Activated CD4-positive, alpha-beta memory T cell treated with anti-CD3 and anti-CD28 coated beads, Interleukin-2, amount 10 ng/mL, durations not matched to agents 7 days and 5 days (primary cell): Measurements from ENCODE around the gene ING1. TPM values are rescaled to one million over a fixed set of nuclear protein-coding genes. Genes with fewer than 3 reads are reported as not detected.

Source experiments
- CTCF ChIA-PET: fragments of 350-600 bp; sonication (Branson Sonifier 250); formaldehyde crosslinking; loops from one replicate; lab custom pipeline; 2021; ENCODE audit warnings: antibody characterized with exemption, inconsistent platforms; lab: Charles Lee
- POLR2A ChIA-PET: fragments of 350-600 bp; sonication (Branson Sonifier 250); formaldehyde crosslinking; loops from one replicate; lab custom pipeline; 2021; ENCODE audit warnings: antibody characterized with exemption; lab: Charles Lee
- DNase-seq: peaks from one replicate; pipeline ENCODE4 v3.0.0-alpha.2; 2020
- H3K27ac Mint-ChIP-seq: one replicate; pipeline ENCODE4 v1.8.0; 2021; ENCODE audit warnings: mild to moderate bottlenecking, mixed read lengths
- H3K27me3 Mint-ChIP-seq: one replicate; pipeline ENCODE4 v1.8.0; 2021; ENCODE audit warnings: mixed read lengths
- H3K36me3 Mint-ChIP-seq: one replicate; pipeline ENCODE4 v1.8.0; 2021; ENCODE audit warnings: low read depth, mixed read lengths
- H3K4me1 Mint-ChIP-seq: one replicate; pipeline ENCODE4 v1.8.0; 2021; ENCODE audit warnings: mixed read lengths
- H3K4me3 Mint-ChIP-seq: one replicate; pipeline ENCODE4 v1.8.0; 2021; ENCODE audit warnings: mild to moderate bottlenecking, mixed read lengths
- H3K9me3 Mint-ChIP-seq: one replicate; pipeline ENCODE4 v1.8.0; 2021; ENCODE audit warnings: mixed read lengths
- total RNA-seq, 2 experiments: library from RNA; stranded (reverse); gene quantifications; one replicate each; pipeline ENCODE4 v1.2.3, GENCODE V29; 2021

The ING1 gene
- total RNA-seq, 2 experiments from 2014 or later: 23.0 to 23.7 TPM

- H3K27ac Mint-ChIP-seq: peak overlapping the region; percentile 85
- H3K9me3 Mint-ChIP-seq: no peaks in the 10 kb centered on the region
- POLR2A ChIA-PET: interaction anchor here (2.2 kb wide), 1 partner anchor 11 kb away, joined by 17 read pairs; no protein-coding TSS in a partner anchor
- peaks cover 12% of the 10 kb centered on the region for H3K36me3 Mint-ChIP-seq
- H3K4me3 Mint-ChIP-seq: peak overlapping the region; percentile 48
- DNase-seq: peak; percentile 83
- H3K4me1 Mint-ChIP-seq: peaks cover 28% of the 10 kb centered on the region
- CTCF ChIA-PET: no interaction called here
- H3K27me3 Mint-ChIP-seq: no peaks in the 10 kb centered on the region
These were observed 13.2 kb downstream of the ING1 start for GRCh38 chr13:110726726-110727125.

- DNase-seq: no peak
- no peaks in the 10 kb centered on the region for H3K27me3 Mint-ChIP-seq
- POLR2A ChIA-PET: no interaction called here
- H3K9me3 Mint-ChIP-seq: no peaks in the 10 kb centered on the region
- no peaks in the 10 kb centered on the region for H3K36me3 Mint-ChIP-seq
- H3K27ac Mint-ChIP-seq: no peak overlapping the region
- H3K4me1 Mint-ChIP-seq: peaks cover 20% of the 10 kb centered on the region
- H3K4me3 Mint-ChIP-seq: no peak overlapping the region
- CTCF ChIA-PET: no interaction called here
These were observed 17.6 kb downstream of the ING1 start for GRCh38 chr13:110731072-110731471.

GRCh38 chr13:110734561-110734960 lies 21.1 kb downstream of the ING1 start:
- POLR2A ChIA-PET: no interaction called here

GRCh38 chr13:110737555-110737954 lies 24.1 kb downstream of the ING1 start:
- no peaks in the 10 kb centered on the region for H3K4me1 Mint-ChIP-seq
- H3K9me3 Mint-ChIP-seq: peaks cover 11% of the 10 kb centered on the region
- ChIA-PET CTCF (no interaction called here), POLR2A (no interaction called here)
- DNase-seq: no peak
- H3K36me3 Mint-ChIP-seq: no peaks in the 10 kb centered on the region
- H3K4me3 Mint-ChIP-seq: no peak overlapping the region
- H3K27me3 Mint-ChIP-seq: no peaks in the 10 kb centered on the region
- no peak overlapping the region for H3K27ac Mint-ChIP-seq

More at GRCh38 chr13:110734561-110734960, 21.1 kb downstream of the ING1 start:
- no peak for DNase-seq
- Mint-ChIP-seq H3K27me3 (no peaks in the 10 kb centered on the region), H3K9me3 (peaks cover 7% of the 10 kb centered on the region), H3K27ac (no peak overlapping the region), H3K4me1 (no peaks in the 10 kb centered on the region), H3K36me3 (no peaks in the 10 kb centered on the region), H3K4me3 (no peak overlapping the region)
- CTCF ChIA-PET: interaction anchor here (0.7 kb wide), 1 partner anchor 155 kb away, joined by 3 read pairs; no protein-coding TSS in a partner anchor

- ChIA-PET POLR2A (no interaction called here), CTCF (no interaction called here)
- H3K4me1 Mint-ChIP-seq: no peaks in the 10 kb centered on the region
- no peak overlapping the region for H3K27ac Mint-ChIP-seq
- H3K27me3 Mint-ChIP-seq: no peaks in the 10 kb centered on the region
- H3K4me3 Mint-ChIP-seq: no peak overlapping the region
- DNase-seq: no peak
- peaks cover 6% of the 10 kb centered on the region for H3K36me3 Mint-ChIP-seq
- H3K9me3 Mint-ChIP-seq: peaks cover 21% of the 10 kb centered on the region
These were observed 30.2 kb downstream of the ING1 start for GRCh38 chr13:110743687-110744086.

- peaks cover 16% of the 10 kb centered on the region for H3K9me3 Mint-ChIP-seq
- no peak overlapping the region for H3K4me3 Mint-ChIP-seq
- no peak for DNase-seq
- POLR2A ChIA-PET: no interaction called here
- no peak overlapping the region for H3K27ac Mint-ChIP-seq
- no peaks in the 10 kb centered on the region for H3K4me1 Mint-ChIP-seq
- H3K36me3 Mint-ChIP-seq: peaks cover 6% of the 10 kb centered on the region
- CTCF ChIA-PET: interaction anchor here (0.6 to 0.7 kb wide), 2 partner anchors 153 to 384 kb away, joined by 4 to 5 read pairs; no protein-coding TSS in a partner anchor
- no peaks in the 10 kb centered on the region for H3K27me3 Mint-ChIP-seq
These were observed 32.9 kb downstream of the ING1 start for GRCh38 chr13:110746438-110746837.

GRCh38 chr13:110748271-110748670 lies 34.8 kb downstream of the ING1 start:
- Mint-ChIP-seq H3K27ac (no peak overlapping the region), H3K4me3 (no peak overlapping the region), H3K4me1 (no peaks in the 10 kb centered on the region), H3K27me3 (no peaks in the 10 kb centered on the region), H3K36me3 (peaks cover 6% of the 10 kb centered on the region), H3K9me3 (peaks cover 12% of the 10 kb centered on the region)
- ChIA-PET POLR2A (no interaction called here), CTCF (no interaction called here)
- DNase-seq: no peak

GRCh38 chr13:110756219-110756631 lies 42.7 kb downstream of the ING1 start:
- H3K27ac Mint-ChIP-seq: no peak overlapping the region
- CTCF ChIA-PET: no interaction called here
- DNase-seq: no peak
- POLR2A ChIA-PET: no interaction called here
- peaks cover 6% of the 10 kb centered on the region for H3K27me3 Mint-ChIP-seq
- H3K9me3 Mint-ChIP-seq: peaks cover 2% of the 10 kb centered on the region
- H3K36me3 Mint-ChIP-seq: no peaks in the 10 kb centered on the region
- H3K4me1 Mint-ChIP-seq: no peaks in the 10 kb centered on the region
- H3K4me3 Mint-ChIP-seq: no peak overlapping the region

- H3K4me3 Mint-ChIP-seq: no peak overlapping the region
- no peaks in the 10 kb centered on the region for H3K36me3 Mint-ChIP-seq
- no peaks in the 10 kb centered on the region for H3K9me3 Mint-ChIP-seq
- POLR2A ChIA-PET: interaction anchor here (0.7 kb wide), 1 partner anchor 162 kb away, joined by 4 read pairs; no protein-coding TSS in a partner anchor
- H3K4me1 Mint-ChIP-seq: no peaks in the 10 kb centered on the region
- CTCF ChIA-PET: no interaction called here
- H3K27ac Mint-ChIP-seq: no peak overlapping the region
- no peak for DNase-seq
- peaks cover 6% of the 10 kb centered on the region for H3K27me3 Mint-ChIP-seq
These were observed 43.8 kb downstream of the ING1 start for GRCh38 chr13:110757296-110757695.

- no peak for DNase-seq
- Mint-ChIP-seq H3K27ac (no peak overlapping the region), H3K4me1 (no peaks in the 10 kb centered on the region), H3K9me3 (no peaks in the 10 kb centered on the region), H3K36me3 (no peaks in the 10 kb centered on the region), H3K27me3 (peaks cover 8% of the 10 kb centered on the region), H3K4me3 (no peak overlapping the region)
- ChIA-PET CTCF (no interaction called here), POLR2A (no interaction called here)
These were observed 44.8 kb downstream of the ING1 start for GRCh38 chr13:110758195-110758805.

- Mint-ChIP-seq H3K4me1 (no peaks in the 10 kb centered on the region), H3K27ac (no peak overlapping the region), H3K9me3 (no peaks in the 10 kb centered on the region), H3K4me3 (no peak overlapping the region), H3K36me3 (no peaks in the 10 kb centered on the region), H3K27me3 (peaks cover 13% of the 10 kb centered on the region)
- CTCF ChIA-PET: no interaction called here
- no peak for DNase-seq
- POLR2A ChIA-PET: no interaction called here
These were observed 46.2 kb downstream of the ING1 start for GRCh38 chr13:110759710-110760109.

- no peak overlapping the region for H3K27ac Mint-ChIP-seq
- H3K27me3 Mint-ChIP-seq: peaks cover 17% of the 10 kb centered on the region
- H3K36me3 Mint-ChIP-seq: no peaks in the 10 kb centered on the region
- CTCF ChIA-PET: no interaction called here
- no peak for DNase-seq
- H3K4me1 Mint-ChIP-seq: no peaks in the 10 kb centered on the region
- no peak overlapping the region for H3K4me3 Mint-ChIP-seq
- no peaks in the 10 kb centered on the region for H3K9me3 Mint-ChIP-seq
- POLR2A ChIA-PET: no interaction called here
These were observed 47.1 kb downstream of the ING1 start for GRCh38 chr13:110760611-110761010.

GRCh38 chr13:110766671-110767430 lies 53.4 kb downstream of the ING1 start:
- no peak for DNase-seq
- CTCF ChIA-PET: no interaction called here
- no peaks in the 10 kb centered on the region for H3K36me3 Mint-ChIP-seq
- H3K9me3 Mint-ChIP-seq: no peaks in the 10 kb centered on the region
- H3K4me1 Mint-ChIP-seq: peaks cover 2% of the 10 kb centered on the region
- no peak overlapping the region for H3K4me3 Mint-ChIP-seq
- H3K27me3 Mint-ChIP-seq: peaks cover 36% of the 10 kb centered on the region
- POLR2A ChIA-PET: no interaction called here
- H3K27ac Mint-ChIP-seq: no peak overlapping the region
